ENCODE results near the gene RORC. TPM values are rescaled to one million over a fixed set of nuclear protein-coding genes. Genes with fewer than 3 reads are reported as not detected.
"Not testable (repeated sequence)": the region's sequence is repeated elsewhere in the genome, so short reads cannot be mapped to it uniquely, and the experiment has no call there.

RORC gene
- total RNA-seq, 2 experiments from 2014 or later = 3.8 to 3.9 TPM

DNA sequence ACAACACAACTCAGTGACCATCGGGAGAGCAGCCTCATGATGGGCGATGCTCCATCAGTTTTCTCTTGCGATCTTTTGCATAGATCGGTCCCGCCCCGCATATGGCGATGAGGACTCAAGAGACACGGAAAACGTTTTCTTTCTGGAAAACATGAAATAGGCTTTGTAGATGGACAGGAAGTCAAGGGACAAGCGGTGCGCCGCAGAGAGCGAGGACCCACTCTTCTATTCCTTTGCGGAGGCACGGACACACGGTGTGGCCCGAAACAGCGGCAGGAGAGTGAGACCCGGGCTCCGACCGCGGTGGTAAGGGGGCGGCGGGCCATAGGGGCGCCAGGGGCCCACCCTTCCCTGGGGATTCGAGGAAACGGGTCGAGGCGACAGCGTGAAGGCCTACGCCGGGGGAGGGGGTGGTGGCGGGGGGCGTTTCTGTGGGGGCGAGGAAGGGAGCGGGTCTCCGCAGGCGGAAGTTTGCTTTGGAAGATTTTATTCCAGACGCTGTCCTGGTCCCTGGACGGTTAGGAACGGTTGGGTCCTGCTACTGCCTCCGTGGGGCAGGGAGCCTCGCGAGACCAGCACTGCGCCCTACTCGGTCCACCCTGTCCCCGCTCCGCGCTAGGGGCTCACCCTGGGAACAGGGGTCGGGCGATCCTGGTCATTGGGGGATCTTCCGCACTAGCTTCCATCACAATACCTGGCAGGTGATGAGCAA lies 40.5 kb downstream of the RORC start:
- DNase-seq (peak; percentile 36), ATAC-seq (no peak)
- H3K9me3 Mint-ChIP-seq (ENCODE audit: low read depth) = no peaks in the 10 kb centered on the region
- peaks cover 18% of the 10 kb centered on the region for H3K4me1 Mint-ChIP-seq
- intact Hi-C loops (cut with DNase I, micrococcal nuclease) = loop anchor here (1.0 to 2.0 kb wide), 11 partner anchors 28 to 509 kb away; partner anchors contain the start of genes MRPL9 (in 2 of the 2), C2CD4D (in 1 of the 2), PSMB4 (in 1 of the 2) and RFX5 (in 1 of the 2)
- H3K27me3 Mint-ChIP-seq = no peaks in the 10 kb centered on the region
- peak overlapping the region; percentile 89 for H3K27ac Mint-ChIP-seq
- ChIA-PET POLR2A (interaction anchor here (0.9 to 1.7 kb wide), 4 partner anchors 28 to 463 kb away, joined by 5 to 11 read pairs (median 8); partner anchors contain the start of gene MRPL9), CTCF (interaction anchor here (0.6 to 3.2 kb wide), 13 partner anchors 10 to 318 kb away, joined by 3 to 17 read pairs (median 5); partner anchors contain the start of gene MRPL9)
- H3K36me3 Mint-ChIP-seq (ENCODE audit: low read depth) = peaks cover 3% of the 10 kb centered on the region
- H3K4me3 Mint-ChIP-seq = peak overlapping the region; percentile 95

DNA sequence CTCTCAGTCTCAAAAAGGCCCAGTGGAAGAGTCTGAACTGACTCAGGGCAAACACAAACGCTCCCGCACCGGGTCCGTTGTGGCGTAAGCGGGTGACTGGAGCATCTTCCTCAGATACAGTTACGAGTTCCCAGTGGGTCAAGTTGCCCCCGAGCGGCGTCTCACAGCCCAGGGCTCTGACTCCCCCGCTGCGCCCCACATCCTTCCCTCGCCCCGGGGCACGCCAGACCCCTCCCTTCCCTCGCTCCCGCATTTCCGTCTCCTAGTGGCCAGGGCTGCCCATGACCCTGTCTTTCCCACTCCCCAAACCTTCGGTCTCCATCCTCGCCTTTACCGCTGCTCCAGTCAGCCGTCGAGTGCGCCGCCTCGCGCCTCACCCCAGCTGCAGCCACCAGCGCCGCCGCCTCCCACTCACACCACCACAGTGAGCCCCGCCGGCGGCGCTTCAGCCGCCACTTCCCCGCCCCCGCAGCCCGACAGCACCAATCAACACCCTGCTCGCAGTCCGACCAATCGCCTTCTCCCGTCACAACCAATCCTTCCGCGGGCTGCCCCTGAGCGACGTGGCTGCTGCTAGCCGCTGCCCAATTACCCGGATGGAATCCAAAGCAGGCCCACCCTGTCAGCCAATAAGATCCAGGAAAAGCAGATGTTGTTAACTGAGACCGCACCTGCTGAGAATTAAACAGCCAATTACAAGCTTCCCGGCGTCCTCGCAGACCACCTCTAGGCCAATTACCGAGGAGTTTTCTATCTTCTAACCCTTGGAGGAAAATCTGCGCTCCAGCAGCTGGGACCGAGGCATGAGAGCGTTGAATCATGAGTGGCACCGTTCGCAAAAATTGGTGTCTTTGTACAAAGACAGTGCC lies 41.3 kb downstream of the RORC start, which contains the start of gene TDRKH:
TSS of gene TDRKH (minus strand) at position 430 of the 869 bp plus-strand sequence. CDS start 7,478 bp downstream, outside the sequence.
- intact Hi-C loops (cut with DNase I, micrococcal nuclease) = loop anchor here (1.0 to 2.0 kb wide), 11 partner anchors 27 to 508 kb away; partner anchors contain the start of genes MRPL9 (in 2 of the 2), C2CD4D (in 1 of the 2), PSMB4 (in 1 of the 2) and RFX5 (in 1 of the 2)
- no peaks in the 10 kb centered on the region for H3K27me3 Mint-ChIP-seq
- DNase-seq = peak; percentile 100
- peaks cover 3% of the 10 kb centered on the region for H3K36me3 Mint-ChIP-seq (ENCODE audit: low read depth)
- peaks cover 18% of the 10 kb centered on the region for H3K4me1 Mint-ChIP-seq
- H3K27ac Mint-ChIP-seq = peak within 1 kb of the TSS; percentile 89
- ChIA-PET CTCF (interaction anchor here (0.6 to 3.2 kb wide), 22 partner anchors 10 to 319 kb away, joined by 3 to 17 read pairs (median 4); partner anchors contain the start of gene MRPL9), POLR2A (interaction anchor here (0.9 to 1.7 kb wide), 4 partner anchors 27 to 463 kb away, joined by 5 to 11 read pairs (median 8); partner anchors contain the start of gene MRPL9)
- peak within 1 kb of the TSS; percentile 95 for H3K4me3 Mint-ChIP-seq
- peak; percentile 98 for ATAC-seq
- H3K9me3 Mint-ChIP-seq (ENCODE audit: low read depth) = no peaks in the 10 kb centered on the region

DNA sequence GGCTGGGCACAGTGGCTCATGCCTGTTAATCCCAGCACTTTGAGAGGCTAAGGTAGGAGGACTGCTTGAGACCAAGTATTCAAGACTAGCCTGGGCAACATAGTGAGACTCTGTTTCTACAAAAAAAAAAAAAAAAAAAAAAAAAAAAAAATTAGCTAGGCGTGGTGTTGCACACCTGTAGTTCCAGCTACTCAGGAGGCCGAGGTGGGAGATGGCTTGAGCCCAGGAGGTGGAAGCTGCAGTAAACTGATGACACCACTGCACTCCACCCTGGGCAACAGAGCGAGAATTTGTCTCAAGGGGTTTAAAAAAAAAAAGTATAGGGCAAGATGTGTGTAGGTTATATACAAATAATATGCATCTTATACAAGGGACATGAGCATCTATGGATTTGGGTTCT lies 43.9 kb downstream of the RORC start:
- POLR2A ChIA-PET = no interaction called here
- CTCF ChIA-PET = interaction anchor here (1.1 to 3.2 kb wide), 2 partner anchors 23 to 96 kb away, joined by 3 to 17 read pairs; partner anchors contain the start of gene MRPL9
- H3K36me3 Mint-ChIP-seq (ENCODE audit: low read depth) = no peaks in the 10 kb centered on the region
- ATAC-seq = no peak
- no peak for DNase-seq
- H3K4me1 Mint-ChIP-seq = peaks cover 18% of the 10 kb centered on the region
- intact Hi-C loops (cut with DNase I, micrococcal nuclease) = no loop called here
- no peaks in the 10 kb centered on the region for H3K27me3 Mint-ChIP-seq
- no peak overlapping the region for H3K27ac Mint-ChIP-seq
- H3K4me3 Mint-ChIP-seq = no peak overlapping the region
- H3K9me3 Mint-ChIP-seq (ENCODE audit: low read depth) = no peaks in the 10 kb centered on the region

DNA sequence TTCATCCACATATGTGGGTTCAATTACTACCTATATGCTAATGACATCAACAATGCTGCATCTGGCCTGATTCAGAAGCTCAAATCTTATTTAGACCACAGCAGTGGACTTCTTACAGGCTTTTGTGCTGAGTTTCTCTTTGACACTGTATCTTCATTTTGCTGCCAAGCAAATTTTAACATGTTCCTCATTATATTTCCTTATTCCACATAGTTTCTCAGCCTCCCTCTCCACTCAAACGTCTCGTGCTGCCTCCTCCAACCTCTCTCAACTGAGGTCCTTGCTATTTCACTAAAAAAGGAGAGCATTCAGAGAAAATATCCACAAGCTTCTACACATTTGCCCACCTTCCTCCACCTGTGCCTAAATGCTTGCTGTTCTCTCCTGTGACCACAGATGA lies 47.8 kb downstream of the RORC start:
- H3K36me3 Mint-ChIP-seq (ENCODE audit: low read depth) = peaks cover 5% of the 10 kb centered on the region

DNA sequence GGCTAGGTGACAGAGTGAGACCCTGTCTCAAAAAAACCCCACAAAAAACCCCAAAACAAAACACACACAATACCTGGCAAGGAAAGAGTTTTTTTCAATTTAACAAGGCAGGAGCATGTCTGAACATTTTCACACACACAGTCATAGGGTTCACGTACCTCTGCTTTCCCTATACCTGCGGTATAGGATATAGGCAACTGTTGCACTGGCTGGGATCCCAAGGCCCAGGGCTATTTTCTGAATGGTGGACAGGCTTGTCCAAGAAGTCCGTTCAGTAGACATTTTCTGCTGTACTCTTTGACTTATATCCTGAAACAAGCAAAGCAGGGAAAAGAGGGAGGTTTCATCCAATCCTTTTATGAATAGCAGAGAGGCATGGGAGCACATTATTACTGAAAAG lies 48.9 kb downstream of the RORC start:
- ATAC-seq = no peak
- H3K36me3 Mint-ChIP-seq (ENCODE audit: low read depth) = peaks cover 6% of the 10 kb centered on the region
- CTCF ChIA-PET = no interaction called here

More for the DNA sequence above, 47.8 kb downstream of the RORC start:
- CTCF ChIA-PET = no interaction called here
- intact Hi-C loops (cut with DNase I, micrococcal nuclease) = no loop called here
- Mint-ChIP-seq H3K4me3 (no peak overlapping the region), H3K9me3 (ENCODE audit: low read depth) (no peaks in the 10 kb centered on the region), H3K27ac (no peak overlapping the region), H3K27me3 (no peaks in the 10 kb centered on the region), H3K4me1 (peaks cover 2% of the 10 kb centered on the region)
- ATAC-seq = no peak
- no peak for DNase-seq
- POLR2A ChIA-PET = interaction anchor here (0.7 kb wide), 1 partner anchor 539 kb away, joined by 3 read pairs; no protein-coding TSS in a partner anchor

DNA sequence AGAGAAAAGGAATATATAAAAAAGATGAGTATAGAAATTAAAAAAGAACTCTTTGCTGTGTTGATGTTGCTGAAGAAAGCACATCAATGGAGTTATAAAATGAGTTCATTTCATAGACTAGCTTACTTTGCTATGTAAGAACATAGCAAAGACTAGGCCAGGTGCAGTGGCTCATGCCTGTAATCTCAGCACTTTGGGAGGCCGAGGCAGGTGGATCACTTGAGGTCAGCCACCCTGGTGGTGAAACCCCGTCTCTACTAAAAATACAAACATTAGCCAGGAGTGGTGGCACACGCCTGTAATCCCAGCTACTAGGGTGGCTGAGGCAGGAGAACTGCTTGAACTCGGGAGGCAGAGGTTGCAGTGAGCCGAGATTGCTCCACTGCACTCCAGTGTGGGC lies 49.6 kb downstream of the RORC start:
- intact Hi-C loops (cut with DNase I, micrococcal nuclease); H3K4me1 Mint-ChIP-seq; POLR2A ChIA-PET; H3K4me3 Mint-ChIP-seq; H3K27ac Mint-ChIP-seq; H3K36me3 Mint-ChIP-seq (ENCODE audit: low read depth); ATAC-seq; H3K9me3 Mint-ChIP-seq (ENCODE audit: low read depth); H3K27me3 Mint-ChIP-seq; DNase-seq: not testable (repeated sequence)
- CTCF ChIA-PET = interaction anchor here (0.5 to 0.6 kb wide), 3 partner anchors 15 to 130 kb away, joined by 3 to 6 read pairs (median 3); no protein-coding TSS in a partner anchor

More for the DNA sequence above, 48.9 kb downstream of the RORC start:
- H3K4me3 Mint-ChIP-seq = no peak overlapping the region
- no peaks in the 10 kb centered on the region for H3K9me3 Mint-ChIP-seq (ENCODE audit: low read depth)
- no peaks in the 10 kb centered on the region for H3K27me3 Mint-ChIP-seq
- DNase-seq = no peak
- no peaks in the 10 kb centered on the region for H3K4me1 Mint-ChIP-seq
- POLR2A ChIA-PET = no interaction called here
- intact Hi-C loops (cut with DNase I, micrococcal nuclease) = no loop called here
- no peak overlapping the region for H3K27ac Mint-ChIP-seq

DNA sequence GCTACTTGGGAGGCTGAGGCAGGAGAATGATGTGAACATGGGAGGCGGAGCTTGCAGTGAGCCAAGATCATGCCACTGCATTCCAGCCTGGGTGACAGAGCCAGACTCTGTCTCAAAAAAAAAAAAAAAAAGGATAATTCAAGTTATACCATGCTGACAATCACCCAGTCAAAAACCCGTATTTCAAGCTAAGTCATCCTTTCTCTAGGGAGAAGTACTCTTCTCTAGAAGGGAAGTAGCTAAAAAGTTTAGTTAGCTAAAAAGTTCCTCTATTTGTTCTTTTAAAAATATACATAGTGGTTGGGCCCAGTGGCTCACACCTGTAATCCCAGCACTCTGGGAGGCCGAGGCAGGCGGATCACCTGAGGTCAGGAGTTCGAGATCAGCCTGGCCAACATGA lies 50.9 kb downstream of the RORC start:
- H3K4me3 Mint-ChIP-seq; intact Hi-C loops (cut with DNase I, micrococcal nuclease); ATAC-seq; DNase-seq; POLR2A ChIA-PET; CTCF ChIA-PET; H3K4me1 Mint-ChIP-seq; H3K27ac Mint-ChIP-seq; H3K9me3 Mint-ChIP-seq (ENCODE audit: low read depth); H3K27me3 Mint-ChIP-seq: not testable (repeated sequence)
- peaks cover 10% of the 10 kb centered on the region for H3K36me3 Mint-ChIP-seq (ENCODE audit: low read depth)

DNA sequence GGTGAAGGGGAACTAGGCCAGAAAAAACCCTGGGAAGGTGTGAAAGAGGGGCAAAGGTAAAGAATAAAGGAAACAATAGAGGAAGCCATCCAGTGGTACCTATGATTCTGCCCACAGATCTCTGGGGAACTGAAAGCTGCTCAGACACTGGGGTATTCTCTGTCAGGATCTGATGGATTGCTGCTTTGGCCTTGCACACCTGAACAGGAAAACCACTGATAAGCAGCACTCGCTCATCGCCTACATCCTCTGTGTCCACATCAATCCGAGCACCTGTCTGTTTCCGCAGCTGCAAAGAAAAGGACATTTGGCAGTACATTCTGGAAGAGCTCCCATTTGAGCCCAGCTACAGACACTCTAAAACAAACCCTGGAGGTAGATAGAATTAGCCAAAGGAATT lies 51.8 kb downstream of the RORC start:
- Mint-ChIP-seq H3K4me1 (no peaks in the 10 kb centered on the region), H3K27me3 (no peaks in the 10 kb centered on the region), H3K27ac (no peak overlapping the region), H3K9me3 (ENCODE audit: low read depth) (no peaks in the 10 kb centered on the region), H3K4me3 (no peak overlapping the region), H3K36me3 (ENCODE audit: low read depth) (peaks cover 11% of the 10 kb centered on the region)
- intact Hi-C loops (cut with DNase I, micrococcal nuclease) = no loop called here
- no peak for DNase-seq
- ChIA-PET POLR2A (no interaction called here), CTCF (interaction anchor here (1.2 kb wide), 1 partner anchor 10 kb away, joined by 5 read pairs; no protein-coding TSS in a partner anchor)
- ATAC-seq = no peak

DNA sequence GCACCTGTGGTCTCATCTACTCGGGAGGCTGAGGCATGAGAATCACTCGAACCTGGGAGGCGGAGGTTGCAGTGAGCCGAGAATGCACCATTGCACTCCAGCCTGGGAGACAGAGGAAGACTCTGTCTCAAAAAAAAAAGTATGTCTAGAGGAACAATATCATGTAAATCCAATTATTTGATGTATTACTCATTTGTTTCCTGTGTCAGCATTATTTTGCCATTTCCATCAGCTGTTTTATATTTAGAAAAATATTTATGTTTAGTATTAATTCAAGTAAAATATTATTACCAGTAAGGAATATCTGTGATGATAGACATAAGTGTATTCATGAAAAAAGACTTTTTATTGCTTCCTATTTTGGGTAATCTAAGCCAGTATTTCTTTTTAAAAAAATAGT lies 54.3 kb downstream of the RORC start:
- CTCF ChIA-PET = interaction anchor here (1.5 kb wide), 1 partner anchor 12 kb away, joined by 5 read pairs; no protein-coding TSS in a partner anchor
- POLR2A ChIA-PET = no interaction called here
- Mint-ChIP-seq H3K4me3 (no peak overlapping the region), H3K27ac (no peak overlapping the region), H3K27me3 (no peaks in the 10 kb centered on the region), H3K4me1 (no peaks in the 10 kb centered on the region), H3K36me3 (ENCODE audit: low read depth) (peaks cover 11% of the 10 kb centered on the region), H3K9me3 (ENCODE audit: low read depth) (no peaks in the 10 kb centered on the region)
- intact Hi-C loops (cut with DNase I, micrococcal nuclease) = no loop called here
- no peak for ATAC-seq
- no peak for DNase-seq

DNA sequence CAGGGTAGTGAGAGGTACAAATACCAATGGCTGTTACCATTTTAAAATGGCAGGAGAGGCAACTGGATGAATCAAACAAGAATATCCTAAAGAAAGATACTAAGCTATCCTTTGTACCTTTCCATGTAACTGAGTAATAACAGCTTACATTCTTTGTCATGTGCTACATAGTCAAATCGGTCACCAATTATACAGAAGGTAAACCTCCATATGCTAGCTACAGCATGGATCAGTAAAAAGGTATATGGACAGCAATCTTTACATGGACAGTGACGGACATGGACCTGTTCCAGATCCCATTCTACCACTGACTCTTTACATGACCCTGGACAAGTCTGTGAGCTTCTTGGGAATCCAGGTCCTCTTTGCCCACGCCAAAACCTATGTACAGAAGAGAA lies 54.9 kb downstream of the RORC start:
- H3K4me3 Mint-ChIP-seq = no peak overlapping the region
- intact Hi-C loops (cut with DNase I, micrococcal nuclease) = no loop called here
- peaks cover 11% of the 10 kb centered on the region for H3K36me3 Mint-ChIP-seq (ENCODE audit: low read depth)
- H3K27me3 Mint-ChIP-seq = no peaks in the 10 kb centered on the region
- no peak for ATAC-seq
- no peak overlapping the region for H3K27ac Mint-ChIP-seq
- no peaks in the 10 kb centered on the region for H3K9me3 Mint-ChIP-seq (ENCODE audit: low read depth)
- no peaks in the 10 kb centered on the region for H3K4me1 Mint-ChIP-seq
- ChIA-PET CTCF (interaction anchor here (1.0 to 1.5 kb wide), 2 partner anchors 13 to 14 kb away, joined by 4 to 5 read pairs; no protein-coding TSS in a partner anchor), POLR2A (no interaction called here)
- no peak for DNase-seq

Data from activated CD4-positive, alpha-beta T cell treated with anti-CD3 and anti-CD28 coated beads for 36 hours (primary cell).